Neural progenitor cell (in vitro differentiated cells): Measurements from ENCODE around the gene PPP2R2B. TPM values are rescaled to one million over a fixed set of nuclear protein-coding genes. Genes with fewer than 3 reads are reported as not detected.

Experiments
- DNase-seq: peaks from one replicate; pipeline ENCODE4 v3.0.0-alpha.2; 2016; ENCODE audit warnings: low spot score
- H2AFZ ChIP-seq: fragments of 200-600 bp; sonication (generic); replicated peaks from 2 replicates; pipeline ENCODE4 v1.6.1; 2016; ENCODE audit warnings: antibody characterized with exemption
- H3F3A ChIP-seq: fragments of 200-600 bp; sonication (generic); 2 replicates; pipeline ENCODE4 v1.6.1; 2016; ENCODE audit warnings: antibody characterized with exemption, low read depth
- H3K27ac ChIP-seq: fragments of 200-600 bp; sonication (generic); 2 replicates; pipeline ENCODE4 v1.5.1; 2016; ENCODE audit warnings: mild to moderate bottlenecking
- H3K27me3 ChIP-seq: fragments of 200-600 bp; sonication (generic); 2 replicates; pipeline ENCODE4 v1.6.1; 2016; ENCODE audit warnings: mild to moderate bottlenecking, moderate library complexity
- H3K36me3 ChIP-seq: fragments of 200-600 bp; sonication (generic); 2 replicates; pipeline ENCODE4 v1.5.1; 2016
- H3K4me1 ChIP-seq: fragments of 200-600 bp; sonication (generic); 2 replicates; pipeline ENCODE4 v1.6.1; 2016; ENCODE audit warnings: mixed run types
- H3K4me2 ChIP-seq: fragments of 200-600 bp; sonication (generic); 2 replicates; pipeline ENCODE4 v1.6.1; 2016
- H3K4me3 ChIP-seq: fragments of 200-600 bp; sonication (generic); 2 replicates; pipeline ENCODE4 v1.5.1; 2016
- H3K79me2 ChIP-seq: fragments of 200-600 bp; sonication (generic); 2 replicates; pipeline ENCODE4 v1.6.1; 2016; ENCODE audit warnings: low read depth
- H3K9ac ChIP-seq: fragments of 200-600 bp; sonication (generic); 2 replicates; pipeline ENCODE4 v1.6.1; 2016
- H3K9me3 ChIP-seq: fragments of 200-600 bp; sonication (generic); 2 replicates; pipeline ENCODE4 v1.5.1; 2016; ENCODE audit warnings: low read depth
- H4K20me1 ChIP-seq: fragments of 200-600 bp; sonication (generic); 2 replicates; pipeline ENCODE4 v1.6.1; 2016; ENCODE audit warnings: low read depth
- H3K27ac Mint-ChIP-seq: 3 replicates; pipeline ENCODE4 v1.8.0; 2021; ENCODE audit warnings: mixed read lengths
- H3K27me3 Mint-ChIP-seq: 2 replicates; pipeline ENCODE4 v1.8.0; 2022; ENCODE audit warnings: low read depth, mild to moderate bottlenecking, inconsistent platforms, moderate library complexity, mixed read lengths; ENCODE audit not compliant: insufficient read depth
- H3K36me3 Mint-ChIP-seq: 3 replicates; pipeline ENCODE4 v1.8.0; 2021; ENCODE audit warnings: mixed read lengths
- H3K4me1 Mint-ChIP-seq: 3 replicates; pipeline ENCODE4 v1.8.0; 2021; ENCODE audit warnings: mixed read lengths
- H3K4me3 Mint-ChIP-seq: 3 replicates; pipeline ENCODE4 v1.8.0; 2021; ENCODE audit warnings: mild to moderate bottlenecking, moderate library complexity, mixed read lengths
- H3K9me3 Mint-ChIP-seq: 3 replicates; pipeline ENCODE4 v1.8.0; 2020; ENCODE audit warnings: mixed read lengths
- EZH2 ChIP-seq: fragments of 200-600 bp; sonication (generic); IDR thresholded peaks from 2 replicates; pipeline ENCODE4 v1.6.1; 2017; ENCODE audit warnings: antibody characterized with exemption, mild to moderate bottlenecking, moderate library complexity
- EZH2phosphoT487 ChIP-seq: fragments of 200-600 bp; sonication (generic); IDR thresholded peaks from 2 replicates; pipeline ENCODE4 v1.6.1; 2017; ENCODE audit warnings: antibody characterized with exemption
- total RNA-seq: library from RNA; depleted of rRNA; stranded (reverse); fragments of >200 nt; gene quantifications from 2 replicates; pipeline ENCODE4 v1.2.3, GENCODE V29; 2015; ENCODE audit warnings: low replicate concordance
- TF ChIP-seq, protein P1 (sequence below): fragments of 200-600 bp; sonication (generic); IDR thresholded peaks from 2 replicates; pipeline ENCODE4 v1.5.1; 2017; ENCODE audit warnings: antibody characterized with exemption, mild to moderate bottlenecking

Gene PPP2R2B
- total RNA-seq, 1 donor from 2014 or later: 26.6 TPM

DNA sequence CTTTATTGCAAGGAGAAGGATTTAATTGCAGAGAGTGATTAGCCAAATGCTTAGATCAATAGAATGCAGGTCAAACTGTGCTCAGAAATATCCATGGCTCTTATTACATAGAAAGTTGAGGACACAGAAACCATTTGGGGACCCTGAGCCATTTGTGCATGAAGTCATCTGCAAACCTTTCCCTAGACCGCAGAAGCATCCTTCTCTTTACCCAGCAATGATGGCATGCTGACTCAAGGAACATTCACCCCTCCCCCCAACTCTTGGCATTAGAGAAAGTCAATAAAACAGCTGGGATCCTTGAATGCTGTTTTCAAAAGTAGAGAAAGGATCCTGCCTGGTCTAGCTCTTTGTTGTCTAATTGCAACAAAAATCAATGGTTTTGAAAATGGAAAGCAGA lies 73.5 kb downstream of the PPP2R2B start:
- Histone ChIP-seq H3K27ac (no peak overlapping the region), H3K9ac (no peak overlapping the region), H2AFZ (no peak overlapping the region), H3K4me1 (peaks cover 53% of the 10 kb centered on the region), H3K36me3 (no peaks in the 10 kb centered on the region), H3F3A (no peaks in the 10 kb centered on the region), H3K79me2 (no peaks in the 10 kb centered on the region), H3K4me3 (no peak overlapping the region), H3K4me2 (peak overlapping the region; percentile 45), H3K27me3 (no peaks in the 10 kb centered on the region), H4K20me1 (no peaks in the 10 kb centered on the region), H3K9me3 (no peaks in the 10 kb centered on the region)
- Mint-ChIP-seq H3K27ac (no peak overlapping the region), H3K4me3 (no peak overlapping the region), H3K36me3 (no peaks in the 10 kb centered on the region), H3K4me1 (peaks cover 50% of the 10 kb centered on the region), H3K9me3 (no peaks in the 10 kb centered on the region), H3K27me3 (peaks cover 4% of the 10 kb centered on the region)
- DNase-seq: peak; percentile 48
- TF ChIP-seq, protein P1, sequence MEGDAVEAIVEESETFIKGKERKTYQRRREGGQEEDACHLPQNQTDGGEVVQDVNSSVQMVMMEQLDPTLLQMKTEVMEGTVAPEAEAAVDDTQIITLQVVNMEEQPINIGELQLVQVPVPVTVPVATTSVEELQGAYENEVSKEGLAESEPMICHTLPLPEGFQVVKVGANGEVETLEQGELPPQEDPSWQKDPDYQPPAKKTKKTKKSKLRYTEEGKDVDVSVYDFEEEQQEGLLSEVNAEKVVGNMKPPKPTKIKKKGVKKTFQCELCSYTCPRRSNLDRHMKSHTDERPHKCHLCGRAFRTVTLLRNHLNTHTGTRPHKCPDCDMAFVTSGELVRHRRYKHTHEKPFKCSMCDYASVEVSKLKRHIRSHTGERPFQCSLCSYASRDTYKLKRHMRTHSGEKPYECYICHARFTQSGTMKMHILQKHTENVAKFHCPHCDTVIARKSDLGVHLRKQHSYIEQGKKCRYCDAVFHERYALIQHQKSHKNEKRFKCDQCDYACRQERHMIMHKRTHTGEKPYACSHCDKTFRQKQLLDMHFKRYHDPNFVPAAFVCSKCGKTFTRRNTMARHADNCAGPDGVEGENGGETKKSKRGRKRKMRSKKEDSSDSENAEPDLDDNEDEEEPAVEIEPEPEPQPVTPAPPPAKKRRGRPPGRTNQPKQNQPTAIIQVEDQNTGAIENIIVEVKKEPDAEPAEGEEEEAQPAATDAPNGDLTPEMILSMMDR: no peak
- TF ChIP-seq EZH2 (no peak), EZH2phosphoT487 (no peak)

DNA sequence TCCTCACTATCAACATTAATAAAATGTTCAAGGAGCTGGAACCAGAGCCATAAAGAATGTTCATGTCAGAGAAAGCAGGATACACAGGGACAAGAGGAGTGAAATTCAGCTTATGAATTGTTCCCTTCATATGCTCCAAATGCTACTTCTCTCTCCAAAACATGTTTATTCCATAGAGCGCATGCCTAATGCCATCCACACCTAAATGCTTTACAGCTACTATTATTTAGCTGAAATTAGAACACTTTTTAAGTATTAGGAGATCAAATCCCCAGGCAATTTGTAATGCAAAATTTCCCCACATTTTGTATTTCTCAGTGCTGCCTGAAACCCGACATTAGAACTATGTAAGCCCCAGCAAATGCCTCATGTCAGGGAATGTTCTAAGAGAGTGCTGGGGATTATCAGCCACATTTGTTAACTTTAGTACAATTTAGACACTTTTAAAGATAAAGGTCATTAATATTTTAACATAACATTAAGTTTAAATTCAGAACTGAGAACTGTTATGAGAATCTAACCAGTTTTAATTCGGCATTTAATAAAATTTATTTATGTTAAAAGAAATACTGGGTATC lies 75.5 kb downstream of the PPP2R2B start:
- Histone ChIP-seq H3K79me2 (no peaks in the 10 kb centered on the region), H3K4me1 (peaks cover 72% of the 10 kb centered on the region), H3K9me3 (no peaks in the 10 kb centered on the region), H3K4me3 (no peak overlapping the region), H3K27me3 (no peaks in the 10 kb centered on the region), H3K4me2 (peak overlapping the region; percentile 8), H3F3A (peaks cover 15% of the 10 kb centered on the region), H3K36me3 (no peaks in the 10 kb centered on the region), H4K20me1 (no peaks in the 10 kb centered on the region), H2AFZ (no peak overlapping the region), H3K9ac (no peak overlapping the region), H3K27ac (no peak overlapping the region)
- DNase-seq: no peak
- no peak overlapping the region for H3K4me3 Mint-ChIP-seq
- no peaks in the 10 kb centered on the region for H3K27me3 Mint-ChIP-seq
- no peak overlapping the region for H3K27ac Mint-ChIP-seq
- H3K36me3 Mint-ChIP-seq: no peaks in the 10 kb centered on the region
- no peaks in the 10 kb centered on the region for H3K9me3 Mint-ChIP-seq
- TF ChIP-seq, protein P1: no peak
- TF ChIP-seq EZH2phosphoT487 (no peak), EZH2 (no peak)
- peaks cover 49% of the 10 kb centered on the region for H3K4me1 Mint-ChIP-seq

DNA sequence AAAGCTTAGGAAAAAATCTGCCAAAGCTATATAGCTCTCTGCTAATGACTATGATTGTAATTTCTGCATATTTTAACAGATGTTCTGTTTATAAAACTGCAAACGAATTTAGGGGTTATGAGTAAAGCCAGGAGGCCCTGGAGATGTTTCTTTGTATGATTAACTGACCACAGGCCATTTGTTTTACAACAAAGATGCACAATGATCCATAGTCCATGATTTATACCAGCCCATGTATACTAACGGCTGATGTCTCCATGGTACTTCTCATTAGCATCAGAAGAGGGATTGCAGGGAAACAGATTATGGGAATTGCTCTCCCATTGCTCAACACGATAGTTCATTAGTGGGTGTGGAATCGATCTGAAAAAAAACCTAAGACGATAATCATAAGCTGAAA lies 78.9 kb downstream of the PPP2R2B start:
- peaks cover 58% of the 10 kb centered on the region for H3K4me1 Mint-ChIP-seq
- H3K4me2 ChIP-seq: no peak overlapping the region
- H3K4me3 Mint-ChIP-seq: no peak overlapping the region
- H3K79me2 ChIP-seq: no peaks in the 10 kb centered on the region
- no peaks in the 10 kb centered on the region for H3K9me3 ChIP-seq
- H3F3A ChIP-seq: peaks cover 37% of the 10 kb centered on the region
- no peaks in the 10 kb centered on the region for H3K9me3 Mint-ChIP-seq
- no peaks in the 10 kb centered on the region for H3K36me3 Mint-ChIP-seq
- H3K27ac Mint-ChIP-seq: no peak overlapping the region
- H3K4me3 ChIP-seq: no peak overlapping the region
- DNase-seq: no peak
- no peaks in the 10 kb centered on the region for H3K36me3 ChIP-seq
- no peak for TF ChIP-seq EZH2
- TF ChIP-seq, protein P1: no peak
- TF ChIP-seq EZH2phosphoT487: no peak
- peaks cover 90% of the 10 kb centered on the region for H3K4me1 ChIP-seq
- no peak overlapping the region for H3K27ac ChIP-seq
- no peak overlapping the region for H2AFZ ChIP-seq
- H3K27me3 ChIP-seq: no peaks in the 10 kb centered on the region
- no peaks in the 10 kb centered on the region for H3K27me3 Mint-ChIP-seq
- H3K9ac ChIP-seq: no peak overlapping the region
- no peaks in the 10 kb centered on the region for H4K20me1 ChIP-seq
